Esophagus muscularis mucosa (tissue), 4 donors: ENCODE measurements around the gene MDGA2. TPM values are rescaled to one million over a fixed set of nuclear protein-coding genes. Genes with fewer than 3 reads are reported as not detected.

Experiments
- DNase-seq: peaks from one replicate; pipeline ENCODE4 v3.0.0-alpha.2; 2017; ENCODE audit errors: extremely low spot score
- H3K27ac ChIP-seq, 4 donors: fragments of 200-600 bp; sonication (generic); replicated peaks in 1 of 4; 1 replicate in 3 of 4; 2 replicates in 1 of 4; pipeline ENCODE4 v1.5.1; 2016 to 2019; ENCODE audit warnings: mild to moderate bottlenecking in 1 of 4
- H3K27me3 ChIP-seq, 4 donors: fragments of 200-600 bp; sonication (generic); one replicate each; pipeline versions ENCODE4 v1.5.1 to v1.6.0; 2016 to 2019
- H3K36me3 ChIP-seq, 4 donors: fragments of 200-600 bp; sonication (generic); one replicate each; pipeline ENCODE4 v1.5.1; 2016 to 2019
- H3K4me1 ChIP-seq, 4 donors: fragments of 200-600 bp; sonication (generic); one replicate each; pipeline ENCODE4 v1.5.1; 2016 to 2019
- H3K4me3 ChIP-seq, 4 donors: fragments of 200-600 bp; sonication (generic); 1 replicate in 2 of 4; 2 replicates in 2 of 4; pipeline ENCODE4 v1.5.1; 2016 to 2019; ENCODE audit warnings: mild to moderate bottlenecking in 4 of 4, moderate library complexity in 1 of 4
- H3K9me3 ChIP-seq, 4 donors: fragments of 200-600 bp; sonication (generic); 1 replicate in 3 of 4; 2 replicates in 1 of 4; pipeline ENCODE4 v1.5.1; 2016 to 2019
- EP300 ChIP-seq: sonication (generic); formaldehyde crosslinking; IDR thresholded peaks from one replicate; pipeline ENCODE4 v1.6.1; 2017; ENCODE audit warnings: antibody characterized with exemption
- POLR2A ChIP-seq: fragments of 450-650 bp; IDR thresholded peaks from one replicate; pipeline ENCODE4 v1.6.1; 2017; ENCODE audit warnings: antibody characterized with exemption, moderate library complexity, mild to moderate bottlenecking, low read depth
- POLR2AphosphoS5 ChIP-seq, 2 donors: sonication (generic); formaldehyde crosslinking; IDR thresholded peaks; one replicate each; pipeline ENCODE4 v1.6.1; 2017; ENCODE audit warnings: antibody characterized with exemption in 2 of 2
- WGBS: methylation state at CpG from one replicate; pipeline ENCODE4 v1.1.5; 2018; 5-methylcytosine and 5-hydroxymethylcytosine counted together
- intact Hi-C: fragments of 100-400 bp; cut with DNase I; formaldehyde crosslinking; loops from one replicate; pipeline ENCODE4 v1.15.1; 2023
- total RNA-seq, 4 donors: library from RNA; depleted of rRNA; stranded (reverse); fragments of >200 nt; gene quantifications; one replicate each; pipeline versions ENCODE4 v1.1.0 to v1.2.1, GENCODE V29; 2016
- TF ChIP-seq, protein P1 (sequence below), 3 experiments: fragments of 200-600 bp in 2 of 3; fragments of 450-650 bp in 1 of 3; sonication (generic) in 2 of 3; IDR thresholded peaks; one replicate each; pipeline ENCODE4 v1.5.1; 2017 to 2019; ENCODE audit warnings: antibody characterized with exemption in 3 of 3, mild to moderate bottlenecking in 2 of 3, moderate library complexity in 1 of 3

Gene MDGA2
- total RNA-seq, 4 donors from 2014 or later = under 0.01 TPM; not detected in 3

DNA sequence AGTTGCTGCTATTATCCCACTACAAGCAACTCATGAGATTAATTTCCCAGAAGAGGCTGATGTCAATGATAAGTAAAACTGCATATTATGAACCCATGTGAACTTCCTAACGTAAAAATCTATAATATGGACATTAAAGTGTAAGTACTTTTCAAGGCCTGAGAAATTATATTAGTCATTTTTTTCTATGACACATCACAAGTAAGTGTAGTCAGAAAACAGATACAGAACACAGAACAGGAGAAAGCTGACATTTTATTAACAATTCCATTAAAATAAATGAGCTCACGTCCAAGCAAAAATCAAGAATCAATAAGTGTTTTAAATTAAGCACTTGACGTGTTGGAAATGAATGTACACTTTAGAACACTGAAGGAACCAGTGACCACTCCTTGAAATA is 155.0 kb downstream of the MDGA2 start:
- WGBS = 70% methylated on average over 3 of the region's 3 CpGs
- no peaks in the 10 kb centered on the region for H3K27me3 ChIP-seq
- H3K36me3 ChIP-seq = no peaks in the 10 kb centered on the region
- no peak for DNase-seq
- intact Hi-C loops = no loop called here
- TF ChIP-seq POLR2AphosphoS5 (IDR thresholded peaks at IDR 0.05) (no peak), EP300 (no peak), POLR2A (no peak)
- TF ChIP-seq, protein P1, sequence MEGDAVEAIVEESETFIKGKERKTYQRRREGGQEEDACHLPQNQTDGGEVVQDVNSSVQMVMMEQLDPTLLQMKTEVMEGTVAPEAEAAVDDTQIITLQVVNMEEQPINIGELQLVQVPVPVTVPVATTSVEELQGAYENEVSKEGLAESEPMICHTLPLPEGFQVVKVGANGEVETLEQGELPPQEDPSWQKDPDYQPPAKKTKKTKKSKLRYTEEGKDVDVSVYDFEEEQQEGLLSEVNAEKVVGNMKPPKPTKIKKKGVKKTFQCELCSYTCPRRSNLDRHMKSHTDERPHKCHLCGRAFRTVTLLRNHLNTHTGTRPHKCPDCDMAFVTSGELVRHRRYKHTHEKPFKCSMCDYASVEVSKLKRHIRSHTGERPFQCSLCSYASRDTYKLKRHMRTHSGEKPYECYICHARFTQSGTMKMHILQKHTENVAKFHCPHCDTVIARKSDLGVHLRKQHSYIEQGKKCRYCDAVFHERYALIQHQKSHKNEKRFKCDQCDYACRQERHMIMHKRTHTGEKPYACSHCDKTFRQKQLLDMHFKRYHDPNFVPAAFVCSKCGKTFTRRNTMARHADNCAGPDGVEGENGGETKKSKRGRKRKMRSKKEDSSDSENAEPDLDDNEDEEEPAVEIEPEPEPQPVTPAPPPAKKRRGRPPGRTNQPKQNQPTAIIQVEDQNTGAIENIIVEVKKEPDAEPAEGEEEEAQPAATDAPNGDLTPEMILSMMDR (IDR thresholded peaks at IDR 0.05) = no peak
- H3K27ac ChIP-seq = no peak overlapping the region
- no peak overlapping the region for H3K4me3 ChIP-seq
- no peaks in the 10 kb centered on the region for H3K4me1 ChIP-seq
- H3K9me3 ChIP-seq = no peaks in the 10 kb centered on the region

DNA sequence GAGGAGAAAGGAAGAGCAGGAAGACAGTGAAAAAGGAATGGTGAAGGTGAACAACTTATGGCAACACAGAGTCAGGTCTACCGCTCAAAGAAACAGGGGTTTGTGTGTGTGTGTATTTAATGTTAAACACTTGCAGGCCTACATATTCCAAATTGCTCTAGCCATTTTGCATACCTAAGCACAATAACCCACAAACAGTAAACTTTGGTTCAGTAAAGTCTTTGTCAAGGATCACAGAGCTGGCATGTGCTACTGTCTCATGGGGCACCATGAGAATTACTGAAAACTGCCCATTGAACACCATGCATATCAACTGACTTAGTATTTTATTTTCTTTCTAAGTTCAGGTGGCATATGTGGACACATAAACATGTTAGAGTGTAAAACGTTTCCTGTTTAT is 163.6 kb downstream of the MDGA2 start:
- Histone ChIP-seq H3K27me3 (no peaks in the 10 kb centered on the region), H3K9me3 (no peaks in the 10 kb centered on the region), H3K4me1 (no peaks in the 10 kb centered on the region), H3K4me3 (no peak overlapping the region), H3K36me3 (no peaks in the 10 kb centered on the region), H3K27ac (no peak overlapping the region)
- no peak for DNase-seq
- intact Hi-C loops = no loop called here
- WGBS = 79% methylated on average over 2 of the region's 2 CpGs
- TF ChIP-seq EP300 = no peak
- no peak for TF ChIP-seq POLR2AphosphoS5 (IDR thresholded peaks at IDR 0.05)
- TF ChIP-seq, protein P1 (IDR thresholded peaks at IDR 0.05) = no peak
- no peak for TF ChIP-seq POLR2A

DNA sequence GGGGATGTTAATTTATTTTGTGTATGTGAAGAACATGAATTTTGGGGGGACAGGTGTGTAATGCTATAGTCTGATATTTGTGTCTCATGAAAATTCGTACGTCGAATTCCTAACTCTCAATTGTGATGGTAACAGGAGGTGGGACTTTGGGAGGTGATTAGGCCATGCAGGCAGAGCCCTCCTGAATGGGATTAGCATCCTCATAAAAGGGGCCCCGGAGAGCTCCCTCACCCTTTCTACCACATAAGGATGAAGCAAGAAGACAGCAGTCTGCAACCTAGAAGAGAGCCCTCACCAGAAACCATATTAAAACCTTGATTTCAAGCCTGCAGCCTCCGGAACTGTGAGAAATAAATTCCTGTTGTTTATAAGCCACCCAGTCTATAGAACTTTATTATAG is 165.4 kb downstream of the MDGA2 start:
- WGBS = 82% methylated on average over 5 of the region's 5 CpGs
- DNase-seq = no peak
- no peaks in the 10 kb centered on the region for H3K27me3 ChIP-seq
- TF ChIP-seq, protein P1 (IDR thresholded peaks at IDR 0.05) = no peak
- TF ChIP-seq POLR2A (no peak), EP300 (no peak), POLR2AphosphoS5 (IDR thresholded peaks at IDR 0.05) (no peak)
- intact Hi-C loops = no loop called here
- no peak overlapping the region for H3K4me3 ChIP-seq
- H3K27ac ChIP-seq = no peak overlapping the region
- H3K4me1 ChIP-seq = no peaks in the 10 kb centered on the region
- no peaks in the 10 kb centered on the region for H3K9me3 ChIP-seq
- H3K36me3 ChIP-seq = no peaks in the 10 kb centered on the region

DNA sequence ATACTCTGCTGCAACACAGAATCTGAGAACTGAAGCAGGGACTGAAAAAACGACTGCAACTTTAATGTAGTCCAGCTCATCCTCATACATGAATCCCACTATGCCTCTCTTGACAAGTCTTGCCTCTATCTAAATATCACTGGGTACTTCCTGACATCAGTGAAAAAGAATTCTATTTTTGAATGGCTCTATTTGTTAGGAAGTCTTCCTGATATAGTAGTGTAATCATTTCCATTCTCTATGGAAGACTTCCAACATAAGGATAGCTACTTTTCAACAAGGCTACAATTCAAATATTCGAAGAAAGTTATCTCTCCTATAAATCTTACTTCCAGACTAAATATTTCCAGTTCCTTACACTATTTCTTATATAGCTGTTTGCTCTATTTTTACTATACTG is 167.5 kb downstream of the MDGA2 start:
- WGBS = 34% methylated on average over 2 of the region's 2 CpGs

More for the DNA sequence above, 167.5 kb downstream of the MDGA2 start:
- TF ChIP-seq POLR2AphosphoS5 (IDR thresholded peaks at IDR 0.05) (no peak), POLR2A (no peak), EP300 (no peak)
- TF ChIP-seq, protein P1 (IDR thresholded peaks at IDR 0.05) = no peak
- no peaks in the 10 kb centered on the region for H3K36me3 ChIP-seq
- no peak overlapping the region for H3K4me3 ChIP-seq
- H3K9me3 ChIP-seq = no peaks in the 10 kb centered on the region
- no peaks in the 10 kb centered on the region for H3K27me3 ChIP-seq
- DNase-seq = no peak
- H3K4me1 ChIP-seq = no peaks in the 10 kb centered on the region
- no peak overlapping the region for H3K27ac ChIP-seq
- intact Hi-C loops = no loop called here
